Osteoblast (primary cell): ENCODE measurements around the gene CACHD1. TPM values are rescaled to one million over a fixed set of nuclear protein-coding genes. Genes with fewer than 3 reads are reported as not detected.
A peak's percentile ranks its signal among the peaks of the same experiment; 100 is the strongest.

ENCODE experiments used
- DNase-seq: peaks from one replicate; pipeline ENCODE4 v3.0.0; 2011; ENCODE audit warnings: low spot score, mixed read lengths; ENCODE audit not compliant: insufficient read length; ENCODE audit errors: missing footprints
- H2AFZ ChIP-seq: 2 replicates; pipeline ENCODE4 v1.6.0; 2011; ENCODE audit warnings: mild to moderate bottlenecking, low read length
- H3K27ac ChIP-seq: 2 replicates; pipeline ENCODE4 v1.5.1; 2011; ENCODE audit warnings: mild to moderate bottlenecking, low read depth, low read length, moderate library complexity
- H3K27me3 ChIP-seq: 2 replicates; pipeline ENCODE4 v1.6.0; 2012; ENCODE audit warnings: mild to moderate bottlenecking, control low read depth, inconsistent platforms, low read length, moderate library complexity; ENCODE audit not compliant: insufficient read depth
- H3K36me3 ChIP-seq: 2 replicates; pipeline ENCODE4 v1.5.1; 2011; ENCODE audit warnings: mild to moderate bottlenecking, low read length, control low read depth, moderate library complexity; ENCODE audit not compliant: insufficient read depth
- H3K4me1 ChIP-seq: 2 replicates; pipeline ENCODE4 v1.5.1; 2011; ENCODE audit warnings: mild to moderate bottlenecking, low read length, control low read depth, moderate library complexity; ENCODE audit not compliant: insufficient read depth
- H3K4me2 ChIP-seq: 2 replicates; pipeline ENCODE4 v1.6.0; 2011; ENCODE audit warnings: mild to moderate bottlenecking, low read length; ENCODE audit not compliant: insufficient read depth
- H3K4me3 ChIP-seq: fragments of 200-600 bp; sonication (generic); 3 replicates; pipeline ENCODE4 v1.5.1; 2012; ENCODE audit warnings: mild to moderate bottlenecking, low read length, inconsistent platforms; ENCODE audit not compliant: insufficient read depth
- H3K79me2 ChIP-seq: 2 replicates; pipeline ENCODE4 v1.6.0; 2012; ENCODE audit warnings: mild to moderate bottlenecking, low read length, control low read depth, inconsistent platforms; ENCODE audit not compliant: insufficient read depth
- H3K9me3 ChIP-seq: 2 replicates; pipeline ENCODE4 v1.5.1; 2011; ENCODE audit warnings: low read depth, low read length, control low read depth
- H4K20me1 ChIP-seq: 2 replicates; pipeline ENCODE4 v1.6.0; 2012; ENCODE audit warnings: mild to moderate bottlenecking, low read length, control low read depth; ENCODE audit not compliant: insufficient read depth
- CTCF ChIP-seq: IDR thresholded peaks from 2 replicates; pipeline ENCODE4 v1.5.1; 2011; ENCODE audit warnings: mild to moderate bottlenecking, low read depth, low read length, moderate library complexity; ENCODE audit errors: extremely low read depth
- total RNA-seq: library from RNA; depleted of rRNA; stranded (reverse); fragments of >200 nt; gene quantifications from 2 replicates; pipeline ENCODE4 v1.2.3, GENCODE V29; 2012

The CACHD1 gene
- total RNA-seq, 1 donor, result 5.1 TPM

- Histone ChIP-seq H3K79me2 (no peaks in the 10 kb centered on the region), H3K27me3 (no peaks in the 10 kb centered on the region), H3K4me1 (no peaks in the 10 kb centered on the region), H3K9me3 (no peaks in the 10 kb centered on the region), H3K4me3 (no peak overlapping the region), H3K4me2 (no peak overlapping the region), H2AFZ (no peak overlapping the region), H3K36me3 (no peaks in the 10 kb centered on the region), H4K20me1 (no peaks in the 10 kb centered on the region), H3K27ac (no peak overlapping the region)
- peak; percentile 58 for DNase-seq
- TF ChIP-seq CTCF, result no peak
Observed at GRCh38 chr1:64496606-64497005, 26.7 kb downstream of the CACHD1 start.

DNA sequence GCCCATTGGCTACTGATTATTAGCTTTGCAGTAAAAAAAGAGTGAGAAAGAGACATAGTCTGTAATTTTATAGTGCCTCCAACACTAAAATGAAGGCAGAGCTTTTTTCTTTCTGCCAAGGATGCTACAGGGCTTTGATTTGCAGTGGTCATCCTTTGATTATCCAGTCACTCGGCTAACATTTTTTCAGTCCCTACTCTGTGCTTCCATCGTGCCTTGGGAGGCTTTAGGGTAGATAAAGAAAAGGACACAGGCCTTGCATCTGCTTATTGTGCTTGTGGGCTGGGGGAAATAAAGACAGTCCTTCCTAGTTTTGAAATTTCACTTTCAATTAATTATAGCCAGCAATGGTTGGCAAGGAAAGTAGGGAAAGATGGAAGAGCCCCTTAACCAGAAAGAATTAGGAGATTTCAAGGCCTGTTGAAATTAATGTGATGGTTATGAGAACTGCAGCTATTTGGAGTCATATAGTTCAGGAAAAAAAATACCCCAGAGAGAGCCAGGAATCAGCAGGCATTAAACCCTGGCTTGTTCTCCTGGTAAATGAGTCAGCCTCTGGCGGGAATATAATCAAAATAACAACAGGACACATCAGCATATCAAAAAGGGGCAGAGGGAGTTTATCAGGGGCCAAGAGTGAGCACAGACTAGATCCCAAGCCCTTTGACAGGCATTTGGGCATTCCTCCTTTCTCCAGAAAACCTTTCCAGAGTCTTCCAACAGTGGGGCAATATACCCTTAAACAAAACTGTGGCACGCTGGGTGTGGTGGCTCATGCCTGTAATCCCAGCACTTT, 27.4 kb downstream of the CACHD1 start:
- Histone ChIP-seq H3K4me2 (no peak overlapping the region), H3K36me3 (no peaks in the 10 kb centered on the region), H3K27me3 (no peaks in the 10 kb centered on the region), H3K4me1 (no peaks in the 10 kb centered on the region), H3K27ac (no peak overlapping the region), H3K9me3 (no peaks in the 10 kb centered on the region), H2AFZ (no peak overlapping the region), H3K79me2 (no peaks in the 10 kb centered on the region), H3K4me3 (no peak overlapping the region), H4K20me1 (no peaks in the 10 kb centered on the region)
- no peak for TF ChIP-seq CTCF
- DNase-seq, result no peak

GRCh38 chr1:64498325-64498724, 28.4 kb downstream of the CACHD1 start:
- Histone ChIP-seq H3K4me2 (no peak overlapping the region), H4K20me1 (no peaks in the 10 kb centered on the region), H3K27ac (no peak overlapping the region), H3K36me3 (no peaks in the 10 kb centered on the region), H2AFZ (no peak overlapping the region), H3K79me2 (no peaks in the 10 kb centered on the region), H3K4me3 (no peak overlapping the region), H3K9me3 (no peaks in the 10 kb centered on the region), H3K27me3 (no peaks in the 10 kb centered on the region), H3K4me1 (no peaks in the 10 kb centered on the region)
- DNase-seq, result no peak
- no peak for TF ChIP-seq CTCF

GRCh38 chr1:64499011-64499410, 29.1 kb downstream of the CACHD1 start:
- DNase-seq, result no peak
- H3K36me3 ChIP-seq, result no peaks in the 10 kb centered on the region
- no peak overlapping the region for H3K4me3 ChIP-seq
- no peak overlapping the region for H3K4me2 ChIP-seq
- H4K20me1 ChIP-seq, result no peaks in the 10 kb centered on the region
- H3K27me3 ChIP-seq, result no peaks in the 10 kb centered on the region
- no peak overlapping the region for H2AFZ ChIP-seq
- H3K79me2 ChIP-seq, result no peaks in the 10 kb centered on the region
- H3K9me3 ChIP-seq, result no peaks in the 10 kb centered on the region
- TF ChIP-seq CTCF, result no peak
- no peak overlapping the region for H3K27ac ChIP-seq
- H3K4me1 ChIP-seq, result no peaks in the 10 kb centered on the region
